ENCODE results near the gene AGL. TPM values are rescaled to one million over a fixed set of nuclear protein-coding genes. Genes with fewer than 3 reads are reported as not detected.
A peak's percentile ranks its signal among the peaks of the same experiment; 100 is the strongest.

The AGL gene
- total RNA-seq, 1 donor from 2014 or later, result 5.8 TPM

DNA sequence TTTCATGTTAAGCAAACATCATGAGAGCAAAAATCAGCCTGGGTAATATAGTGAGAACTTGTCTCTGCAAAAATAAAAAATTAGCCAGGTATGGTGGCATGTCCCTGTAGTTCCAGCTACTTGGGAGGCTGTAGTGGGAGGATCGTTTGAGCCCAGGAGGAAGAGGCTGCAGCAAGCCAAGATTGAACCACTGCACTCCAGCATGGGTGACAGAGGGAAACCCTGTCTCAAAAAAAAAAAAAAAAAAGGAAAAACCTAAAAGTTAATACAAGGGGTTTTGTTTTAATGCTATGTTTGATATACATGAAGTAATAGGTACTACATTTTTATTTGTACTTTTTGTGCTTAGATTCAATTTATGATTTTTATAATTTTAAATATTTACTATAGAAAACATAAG lies 92.6 kb downstream of the AGL start:
- TF ChIP-seq, protein P1, sequence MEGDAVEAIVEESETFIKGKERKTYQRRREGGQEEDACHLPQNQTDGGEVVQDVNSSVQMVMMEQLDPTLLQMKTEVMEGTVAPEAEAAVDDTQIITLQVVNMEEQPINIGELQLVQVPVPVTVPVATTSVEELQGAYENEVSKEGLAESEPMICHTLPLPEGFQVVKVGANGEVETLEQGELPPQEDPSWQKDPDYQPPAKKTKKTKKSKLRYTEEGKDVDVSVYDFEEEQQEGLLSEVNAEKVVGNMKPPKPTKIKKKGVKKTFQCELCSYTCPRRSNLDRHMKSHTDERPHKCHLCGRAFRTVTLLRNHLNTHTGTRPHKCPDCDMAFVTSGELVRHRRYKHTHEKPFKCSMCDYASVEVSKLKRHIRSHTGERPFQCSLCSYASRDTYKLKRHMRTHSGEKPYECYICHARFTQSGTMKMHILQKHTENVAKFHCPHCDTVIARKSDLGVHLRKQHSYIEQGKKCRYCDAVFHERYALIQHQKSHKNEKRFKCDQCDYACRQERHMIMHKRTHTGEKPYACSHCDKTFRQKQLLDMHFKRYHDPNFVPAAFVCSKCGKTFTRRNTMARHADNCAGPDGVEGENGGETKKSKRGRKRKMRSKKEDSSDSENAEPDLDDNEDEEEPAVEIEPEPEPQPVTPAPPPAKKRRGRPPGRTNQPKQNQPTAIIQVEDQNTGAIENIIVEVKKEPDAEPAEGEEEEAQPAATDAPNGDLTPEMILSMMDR (IDR thresholded peaks at IDR 0.05; ENCODE audit: insufficient read depth, low read length, severe bottlenecking), result no peak
- DNase-seq (ENCODE audit: low read depth) (no peak), FAIRE-seq (no peak)
- no peaks in the 10 kb centered on the region for H3K27me3 ChIP-seq (ENCODE audit: control insufficient read depth, insufficient read depth, low read length)
- no peaks in the 10 kb centered on the region for H3K36me3 ChIP-seq (ENCODE audit: control insufficient read depth, insufficient read depth, low read length)
- H3K4me3 ChIP-seq (ENCODE audit: low read depth, low read length), result no peak overlapping the region

DNA sequence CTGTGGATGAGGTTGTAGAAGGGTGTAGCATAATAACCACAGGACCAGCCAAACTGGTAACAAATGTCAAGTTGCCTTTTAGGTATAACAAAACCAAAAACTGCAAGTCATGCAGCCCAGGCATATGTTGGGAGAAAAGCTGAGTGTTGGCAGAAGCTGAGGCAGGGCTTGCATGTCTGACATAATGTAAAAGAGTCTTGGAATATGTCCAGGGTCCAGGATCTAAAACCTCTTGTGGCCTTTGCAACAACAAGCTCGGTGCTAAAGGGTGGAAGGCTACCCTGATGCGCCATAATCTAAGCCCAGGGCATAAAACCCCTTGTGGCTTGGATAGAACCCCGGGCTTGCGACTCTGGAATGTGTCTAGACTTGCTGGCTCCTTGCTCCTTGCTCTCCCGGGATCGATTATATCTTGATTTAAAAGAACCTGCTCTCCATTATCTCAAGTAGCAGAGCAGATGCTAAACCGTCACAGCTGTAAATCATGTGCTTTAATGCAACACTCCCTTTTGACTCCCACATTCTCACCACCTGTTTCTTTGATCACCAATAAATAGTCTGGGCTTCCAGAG lies 93.1 kb downstream of the AGL start:
- DNase-seq (ENCODE audit: low read depth) (peak; percentile 44), FAIRE-seq (no peak)
- TF ChIP-seq, protein P1 (IDR thresholded peaks at IDR 0.05; ENCODE audit: insufficient read depth, low read length, severe bottlenecking), result no peak
- no peaks in the 10 kb centered on the region for H3K27me3 ChIP-seq (ENCODE audit: control insufficient read depth, insufficient read depth, low read length)
- H3K36me3 ChIP-seq (ENCODE audit: control insufficient read depth, insufficient read depth, low read length), result no peaks in the 10 kb centered on the region
- no peak overlapping the region for H3K4me3 ChIP-seq (ENCODE audit: low read depth, low read length)

DNA sequence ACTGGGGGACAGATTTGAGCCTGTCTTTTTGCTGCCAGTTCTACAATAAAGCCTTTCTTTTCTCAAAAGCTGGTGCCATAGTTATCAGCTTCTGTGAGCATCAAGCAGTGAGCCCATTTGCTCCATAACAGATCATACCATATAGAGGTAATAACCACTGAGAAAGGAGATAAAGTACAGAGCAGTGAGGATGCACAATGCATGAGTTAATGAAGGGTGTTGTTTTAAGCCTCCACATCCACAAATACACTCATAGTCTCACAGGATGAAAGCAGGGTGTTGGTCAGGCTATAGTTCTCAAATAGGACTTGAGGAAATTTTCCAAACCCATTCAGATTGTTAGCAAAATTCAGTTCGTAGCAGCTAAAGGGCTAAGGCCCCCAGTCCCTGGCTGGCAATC lies 94.0 kb downstream of the AGL start:
- Histone ChIP-seq H3K36me3 (ENCODE audit: control insufficient read depth, insufficient read depth, low read length) (no peaks in the 10 kb centered on the region), H3K4me3 (ENCODE audit: low read depth, low read length) (no peak overlapping the region), H3K27me3 (ENCODE audit: control insufficient read depth, insufficient read depth, low read length) (no peaks in the 10 kb centered on the region)
- no peak for FAIRE-seq
- TF ChIP-seq, protein P1 (IDR thresholded peaks at IDR 0.05; ENCODE audit: insufficient read depth, low read length, severe bottlenecking), result no peak
- no peak for DNase-seq (ENCODE audit: low read depth)

DNA sequence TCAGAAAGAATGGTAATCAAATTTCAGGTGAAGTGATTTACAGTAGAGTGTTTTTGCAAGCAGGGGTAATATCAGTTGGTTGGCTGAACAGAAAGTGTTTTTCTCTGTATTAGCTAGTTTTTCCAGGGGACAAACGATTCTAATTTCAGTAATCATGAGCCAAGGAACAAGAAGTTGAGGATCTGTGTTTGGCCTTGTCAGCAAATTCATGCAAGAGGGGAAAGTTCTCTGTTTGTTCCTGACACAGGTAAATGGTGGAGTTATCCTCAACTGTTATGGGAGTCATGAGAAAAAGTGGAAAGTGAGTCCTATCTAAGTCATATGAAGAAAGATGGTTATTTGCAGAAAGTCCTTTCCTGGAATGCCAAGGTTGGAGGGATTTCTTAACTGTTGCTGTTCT lies 95.0 kb downstream of the AGL start:
- no peak for FAIRE-seq

DNA sequence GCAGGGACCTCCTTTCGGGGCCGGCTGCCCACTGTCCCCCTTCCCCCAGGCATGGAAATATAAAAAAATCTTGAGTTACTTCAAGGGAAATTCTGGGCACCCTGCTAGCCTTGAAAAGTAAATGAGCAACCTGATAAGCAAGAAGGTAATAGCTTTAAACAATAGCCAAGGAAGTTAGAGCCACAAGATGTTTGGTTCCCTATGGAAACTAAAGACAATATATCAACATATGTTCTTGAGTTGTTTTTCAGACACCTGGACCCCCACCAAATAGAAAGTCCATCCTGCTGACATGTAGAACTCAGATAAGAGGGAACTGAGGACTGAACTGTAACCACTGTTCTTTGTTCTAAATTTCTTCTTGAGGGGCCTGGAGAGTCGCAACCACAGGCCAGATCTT lies 100.3 kb downstream of the AGL start:
- TF ChIP-seq, protein P1 (IDR thresholded peaks at IDR 0.05; ENCODE audit: insufficient read depth, low read length, severe bottlenecking), result no peak
- no peak overlapping the region for H3K4me3 ChIP-seq (ENCODE audit: low read depth, low read length)
- DNase-seq (ENCODE audit: low read depth) (no peak), FAIRE-seq (no peak)
- H3K36me3 ChIP-seq (ENCODE audit: control insufficient read depth, insufficient read depth, low read length), result no peaks in the 10 kb centered on the region
- no peaks in the 10 kb centered on the region for H3K27me3 ChIP-seq (ENCODE audit: control insufficient read depth, insufficient read depth, low read length)

More for the DNA sequence above, 95.0 kb downstream of the AGL start:
- H3K4me3 ChIP-seq (ENCODE audit: low read depth, low read length), result no peak overlapping the region
- TF ChIP-seq, protein P1 (IDR thresholded peaks at IDR 0.05; ENCODE audit: insufficient read depth, low read length, severe bottlenecking), result no peak
- no peaks in the 10 kb centered on the region for H3K36me3 ChIP-seq (ENCODE audit: control insufficient read depth, insufficient read depth, low read length)
- H3K27me3 ChIP-seq (ENCODE audit: control insufficient read depth, insufficient read depth, low read length), result no peaks in the 10 kb centered on the region
- DNase-seq (ENCODE audit: low read depth), result no peak

DNA sequence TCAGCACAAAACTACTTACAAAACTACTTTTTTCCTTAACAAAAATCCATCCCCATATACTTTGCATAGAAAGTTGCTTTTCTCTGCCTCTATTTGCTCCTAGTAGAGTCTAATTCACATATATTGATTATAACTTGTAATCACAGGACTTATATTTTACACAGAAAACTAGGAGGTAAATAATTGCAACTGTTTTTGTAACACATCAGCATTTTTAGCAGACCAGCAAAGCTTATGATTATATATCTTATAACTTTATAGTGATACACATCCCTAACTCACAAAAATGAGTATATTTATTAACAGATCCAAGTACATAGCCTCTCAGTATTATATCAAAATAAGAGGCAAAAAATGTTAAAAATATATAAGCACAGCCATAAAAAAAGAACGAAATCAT lies 102.4 kb downstream of the AGL start:
- TF ChIP-seq, protein P1 (IDR thresholded peaks at IDR 0.05; ENCODE audit: insufficient read depth, low read length, severe bottlenecking), result no peak
- FAIRE-seq (no peak), DNase-seq (ENCODE audit: low read depth) (no peak)
- Histone ChIP-seq H3K36me3 (ENCODE audit: control insufficient read depth, insufficient read depth, low read length) (no peaks in the 10 kb centered on the region), H3K4me3 (ENCODE audit: low read depth, low read length) (no peak overlapping the region), H3K27me3 (ENCODE audit: control insufficient read depth, insufficient read depth, low read length) (no peaks in the 10 kb centered on the region)

Measured in bronchial epithelial cell (primary cell).